HepG2 (cell line): ENCODE results near the gene SLC22A7.

Experiments
- ZNF232 ChIP-seq: sonication (generic); formaldehyde crosslinking; IDR thresholded peaks from 2 replicates; pipeline ENCODE4 v1.4.0; 2020; ENCODE audit warnings: missing genetic modification reagents, borderline replicate concordance
- TF ChIP-seq, protein P1 (sequence below): sonication (generic); formaldehyde crosslinking; IDR thresholded peaks from 2 replicates; pipeline ENCODE4 v1.5.0; 2020; ENCODE audit warnings: missing genetic modification reagents

DNA sequence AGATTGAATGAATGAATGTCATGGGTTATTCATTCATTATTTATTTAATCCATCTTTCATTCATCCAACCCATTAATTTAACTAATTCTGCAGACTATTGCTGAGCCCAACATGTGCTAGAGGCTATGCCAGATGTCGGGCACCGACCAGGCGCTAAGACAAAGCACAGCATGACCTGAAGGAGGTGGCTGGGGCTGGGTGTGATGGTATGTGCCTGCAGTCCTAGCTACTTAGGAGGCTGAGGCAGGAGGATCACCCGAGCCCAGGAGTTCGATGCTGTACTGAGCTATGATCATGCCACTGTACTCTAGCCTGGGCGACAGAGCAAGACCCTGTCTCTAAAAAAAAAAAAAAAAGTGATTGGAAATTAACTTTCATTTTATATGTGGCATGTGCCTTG is 5.7 kb upstream of the SLC22A7 start:
- no peak for TF ChIP-seq ZNF232 (CRISPR knock-in tag)
- TF ChIP-seq, protein P1, sequence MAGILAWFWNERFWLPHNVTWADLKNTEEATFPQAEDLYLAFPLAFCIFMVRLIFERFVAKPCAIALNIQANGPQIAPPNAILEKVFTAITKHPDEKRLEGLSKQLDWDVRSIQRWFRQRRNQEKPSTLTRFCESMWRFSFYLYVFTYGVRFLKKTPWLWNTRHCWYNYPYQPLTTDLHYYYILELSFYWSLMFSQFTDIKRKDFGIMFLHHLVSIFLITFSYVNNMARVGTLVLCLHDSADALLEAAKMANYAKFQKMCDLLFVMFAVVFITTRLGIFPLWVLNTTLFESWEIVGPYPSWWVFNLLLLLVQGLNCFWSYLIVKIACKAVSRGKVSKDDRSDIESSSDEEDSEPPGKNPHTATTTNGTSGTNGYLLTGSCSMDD (CRISPR knock-in tag) = no peak
